K562 (cell line): ENCODE data around the gene ASB15. TPM values are rescaled to one million over a fixed set of nuclear protein-coding genes. Genes with fewer than 3 reads are reported as not detected.
A peak's percentile ranks its signal among the peaks of the same experiment; 100 is the strongest.

Experiments
- ATF4 ChIP-seq: fragments of 450-650 bp; formaldehyde crosslinking; IDR thresholded peaks from 2 replicates; pipeline ENCODE4 v1.4.0; 2022; ENCODE audit warnings: mild to moderate bottlenecking, moderate library complexity
- BHLHE40 ChIP-seq: IDR thresholded peaks from 2 replicates; pipeline ENCODE4 v1.6.1; 2011; ENCODE audit warnings: low read length, improper control_type of control experiment
- CXXC5 ChIP-seq: fragments of 250-450 bp; sonication (Bioruptor Pico); IDR thresholded peaks from 2 replicates; pipeline ENCODE4 v1.8.0; 2022; ENCODE audit warnings: inconsistent platforms, mild to moderate bottlenecking, moderate library complexity
- ELF4 ChIP-seq: fragments of 450-650 bp; formaldehyde crosslinking; IDR thresholded peaks from 2 replicates; pipeline ENCODE4 v1.4.0; 2022; ENCODE audit warnings: missing genetic modification characterization
- HIVEP1 ChIP-seq: fragments of 250-450 bp; sonication (Bioruptor Pico); IDR thresholded peaks from 2 replicates; pipeline ENCODE4 v1.4.0; 2020; ENCODE audit warnings: mild to moderate bottlenecking
- IRF1 ChIP-seq: sonication (generic); formaldehyde crosslinking; IDR thresholded peaks from 2 replicates; pipeline ENCODE4 v1.8.0; 2022; ENCODE audit warnings: missing genetic modification reagents, mild to moderate bottlenecking, borderline replicate concordance
- JUND ChIP-seq, 2 experiments: IDR thresholded peaks; 2 replicates in 1 of 2; 3 replicates in 1 of 2; pipeline ENCODE4 v1.6.1; 2011; ENCODE audit warnings: borderline replicate concordance in 2 of 2, low read depth in 2 of 2, low read length in 2 of 2, improper control_type of control experiment in 1 of 2, missing biosample characterization in 1 of 2, missing genetic modification characterization in 1 of 2, missing genetic modification reagents in 1 of 2
- KLF6 ChIP-seq: fragments of 250-450 bp; sonication (Bioruptor Pico); IDR thresholded peaks from 2 replicates; pipeline ENCODE4 v1.4.0; 2020; ENCODE audit warnings: mild to moderate bottlenecking, moderate library complexity, borderline replicate concordance
- MAFK ChIP-seq: IDR thresholded peaks from 2 replicates; pipeline ENCODE4 v1.6.1; 2011; ENCODE audit warnings: low read length, improper control_type of control experiment
- MGA ChIP-seq: fragments of 450-650 bp; IDR thresholded peaks from 2 replicates; pipeline ENCODE4 v1.6.1; 2016; ENCODE audit warnings: mild to moderate bottlenecking, moderate library complexity
- MYNN ChIP-seq, 2 experiments: sonication (generic); formaldehyde crosslinking in 1 of 2; IDR thresholded peaks; 2 replicates each; pipeline versions ENCODE4 v1.5.0 to v1.6.1; 2016 to 2020; ENCODE audit warnings: antibody characterized with exemption in 1 of 2, missing genetic modification reagents in 1 of 2
- PHTF2 ChIP-seq: fragments of 250-450 bp; sonication (Bioruptor Pico); IDR thresholded peaks from 2 replicates; pipeline ENCODE4 v1.5.0; 2021; ENCODE audit warnings: mild to moderate bottlenecking
- ZNF165 ChIP-seq: fragments of 250-450 bp; sonication (Bioruptor Pico); IDR thresholded peaks from 2 replicates; pipeline ENCODE4 v1.4.0; 2020; ENCODE audit warnings: borderline replicate concordance
- ZNF184 ChIP-seq: sonication (generic); formaldehyde crosslinking; IDR thresholded peaks from 2 replicates; pipeline ENCODE4 v1.5.0; 2020; ENCODE audit warnings: missing genetic modification reagents
- ZNF589 ChIP-seq: fragments of 200-800 bp; sonication (Bioruptor generic); IDR thresholded peaks from 2 replicates; pipeline ENCODE4 v1.6.1; 2016; ENCODE audit warnings: low read depth, missing genetic modification characterization, missing compliant biosample characterization
- polyA plus RNA-seq, 8 experiments: library from polyadenylated mRNA; depleted of rRNA in 4 of 8; stranded (reverse) in 5 of 8; unstranded in 3 of 8; fragments of >200 nt; fragmentation: Nextera tagmentation in 2 of 8; fragmentation: Illumina TruSeq in 1 of 8; extraction: Ambion mirVana in 2 of 8; extraction: Trizol in 1 of 8; gene quantifications; 2 replicates each; pipeline versions ENCODE4 v1.2.1 to v1.2.3, GENCODE V29; 2011 to 2014; ENCODE audit warnings: inconsistent platforms in 1 of 8, missing spikeins in 1 of 8
- total RNA-seq, 7 experiments: library from RNA; depleted of rRNA in 6 of 7; stranded (reverse); fragments of >200 nt in 6 of 7; fragmentation: Illumina TruSeq in 2 of 7; extraction: Trizol in 2 of 7; gene quantifications; 2 replicates each; pipeline versions ENCODE4 v1.2.1 to v1.2.3, GENCODE V29; 2011 to 2021; ENCODE audit warnings: low replicate concordance in 1 of 7

The ASB15 gene
- total and polyA plus RNA-seq, 9 of the 15 experiments (the other 6 are each of a cell fraction or from before 2014, with no cell fraction given), result 0.03 to 0.14 (median 0.04) TPM; not detected in 3

- TF ChIP-seq MGA (peak; percentile 55), MAFK (0 out of 2 replicates have a peak, but pooled peaks have one; percentile 10), ZNF589 (CRISPR knock-in tag) (peak; percentile 76; the same call in 1 of the 2 replicates), KLF6 (CRISPR knock-in tag) (peak; percentile 48; the same call in 1 of the 2 replicates), ZNF165 (CRISPR knock-in tag) (0 out of 2 replicates have a peak, but pooled peaks have one; percentile 34), ATF4 (CRISPR knock-in tag) (0 out of 2 replicates have a peak, but pooled peaks have one; percentile 15), MYNN (IDR thresholded peaks at IDR 0.05) (peak; percentile 87; the same call in 1 of the 2 replicates), MYNN (CRISPR knock-in tag; IDR thresholded peaks at IDR 0.05) (no peak), JUND (IDR thresholded peaks at IDR 0.05; ENCODE audit: borderline replicate concordance, low read depth, low read length) (peak; percentile 25; the same call in 1 of the 2 replicates), JUND (tag; IDR thresholded peaks at IDR 0.05; ENCODE audit: borderline replicate concordance, low read depth, low read length) (no peak), PHTF2 (CRISPR knock-in tag) (no peak), CXXC5 (CRISPR knock-in tag) (peak; percentile 30; the same call in 1 of the 2 replicates), ZNF184 (CRISPR knock-in tag) (no peak), ELF4 (CRISPR knock-in tag) (peak; percentile 64; the same call in 1 of the 2 replicates), BHLHE40 (peak; percentile 38; the same call in 1 of the 2 replicates), HIVEP1 (0 out of 2 replicates have a peak, but pooled peaks have one; percentile 38), IRF1 (CRISPR knock-in tag) (no peak)
Observed at GRCh38 chr7:123594813-123595241, 6.8 kb upstream of the ASB15 start (continued).
